IPS-18c (cell line): Measurements from ENCODE around the gene H1-8.
"Not testable (repeated sequence)": the region's sequence is repeated elsewhere in the genome, so short reads cannot be mapped to it uniquely, and the experiment has no call there.

ENCODE experiments used
- H3K4me3 ChIP-seq: 2 replicates; pipeline ENCODE4 v1.7.0; 2013; ENCODE audit warnings: low read depth, mild to moderate bottlenecking, low read length, moderate library complexity; ENCODE audit not compliant: insufficient read depth
- H3K9me3 ChIP-seq: one replicate; pipeline ENCODE4 v1.6.1; 2013; ENCODE audit warnings: mild to moderate bottlenecking, low read length, moderate library complexity; ENCODE audit not compliant: control insufficient read depth, insufficient read depth

The H1-8 gene

GRCh38 chr3:129527262-129527661 is 15.7 kb upstream of the H1-8 start:
- Histone ChIP-seq H3K9me3 (peaks cover 4% of the 10 kb centered on the region), H3K4me3 (no peak overlapping the region)

DNA sequence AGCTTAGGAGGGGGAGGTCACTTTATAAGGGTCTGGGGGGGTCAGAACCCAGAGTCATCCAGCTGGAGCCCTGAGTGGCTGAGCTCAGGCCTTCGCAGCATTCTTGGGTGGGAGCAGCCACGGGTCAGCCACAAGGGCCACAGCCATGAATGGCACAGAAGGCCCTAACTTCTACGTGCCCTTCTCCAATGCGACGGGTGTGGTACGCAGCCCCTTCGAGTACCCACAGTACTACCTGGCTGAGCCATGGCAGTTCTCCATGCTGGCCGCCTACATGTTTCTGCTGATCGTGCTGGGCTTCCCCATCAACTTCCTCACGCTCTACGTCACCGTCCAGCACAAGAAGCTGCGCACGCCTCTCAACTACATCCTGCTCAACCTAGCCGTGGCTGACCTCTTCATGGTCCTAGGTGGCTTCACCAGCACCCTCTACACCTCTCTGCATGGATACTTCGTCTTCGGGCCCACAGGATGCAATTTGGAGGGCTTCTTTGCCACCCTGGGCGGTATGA is 14.3 kb upstream of the H1-8 start, which contains the start of gene RHO:
RHO (plus strand) TSS at position 51 of the 512 bp plus-strand sequence; CDS start at position 146, 95 bp downstream.
- Histone ChIP-seq H3K9me3 (peaks cover 4% of the 10 kb centered on the region), H3K4me3 (no peak within 1 kb of the TSS)

DNA sequence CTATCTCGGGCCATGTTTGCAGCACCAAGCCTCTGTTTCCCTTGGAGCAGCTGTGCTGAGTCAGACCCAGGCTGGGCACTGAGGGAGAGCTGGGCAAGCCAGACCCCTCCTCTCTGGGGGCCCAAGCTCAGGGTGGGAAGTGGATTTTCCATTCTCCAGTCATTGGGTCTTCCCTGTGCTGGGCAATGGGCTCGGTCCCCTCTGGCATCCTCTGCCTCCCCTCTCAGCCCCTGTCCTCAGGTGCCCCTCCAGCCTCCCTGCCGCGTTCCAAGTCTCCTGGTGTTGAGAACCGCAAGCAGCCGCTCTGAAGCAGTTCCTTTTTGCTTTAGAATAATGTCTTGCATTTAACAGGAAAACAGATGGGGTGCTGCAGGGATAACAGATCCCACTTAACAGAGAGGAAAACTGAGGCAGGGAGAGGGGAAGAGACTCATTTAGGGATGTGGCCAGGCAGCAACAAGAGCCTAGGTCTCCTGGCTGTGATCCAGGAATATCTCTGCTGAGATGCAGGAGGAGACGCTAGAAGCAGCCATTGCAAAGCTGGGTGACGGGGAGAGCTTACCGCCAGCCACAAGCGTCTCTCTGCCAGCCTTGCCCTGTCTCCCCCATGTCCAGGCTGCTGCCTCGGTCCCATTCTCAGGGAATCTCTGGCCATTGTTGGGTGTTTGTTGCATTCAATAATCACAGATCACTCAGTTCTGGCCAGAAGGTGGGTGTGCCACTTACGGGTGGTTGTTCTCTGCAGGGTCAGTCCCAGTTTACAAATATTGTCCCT is 13.4 kb upstream of the H1-8 start:
- Histone ChIP-seq H3K9me3 (no peaks in the 10 kb centered on the region), H3K4me3 (0 out of 2 replicates have a peak overlapping the region, but pooled peaks have one; percentile 3)

- H3K4me3 ChIP-seq = 0 out of 2 replicates have a peak overlapping the region, but pooled peaks have one; percentile 3
These were observed 12.7 kb upstream of the H1-8 start for GRCh38 chr3:129530251-129530791.

GRCh38 chr3:129530821-129531220 is 12.2 kb upstream of the H1-8 start:
- Histone ChIP-seq H3K9me3 (no peaks in the 10 kb centered on the region), H3K4me3 (no peak overlapping the region)

More at GRCh38 chr3:129530251-129530791, 12.7 kb upstream of the H1-8 start:
- H3K9me3 ChIP-seq = no peaks in the 10 kb centered on the region

DNA sequence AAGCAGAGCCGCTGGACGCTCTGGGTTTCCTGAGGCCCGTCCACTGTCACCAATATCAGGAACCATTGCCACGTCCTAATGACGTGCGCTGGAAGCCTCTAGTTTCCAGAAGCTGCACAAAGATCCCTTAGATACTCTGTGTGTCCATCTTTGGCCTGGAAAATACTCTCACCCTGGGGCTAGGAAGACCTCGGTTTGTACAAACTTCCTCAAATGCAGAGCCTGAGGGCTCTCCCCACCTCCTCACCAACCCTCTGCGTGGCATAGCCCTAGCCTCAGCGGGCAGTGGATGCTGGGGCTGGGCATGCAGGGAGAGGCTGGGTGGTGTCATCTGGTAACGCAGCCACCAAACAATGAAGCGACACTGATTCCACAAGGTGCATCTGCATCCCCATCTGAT is 11.3 kb upstream of the H1-8 start:
- Histone ChIP-seq H3K9me3 (no peaks in the 10 kb centered on the region), H3K4me3 (no peak overlapping the region)

DNA sequence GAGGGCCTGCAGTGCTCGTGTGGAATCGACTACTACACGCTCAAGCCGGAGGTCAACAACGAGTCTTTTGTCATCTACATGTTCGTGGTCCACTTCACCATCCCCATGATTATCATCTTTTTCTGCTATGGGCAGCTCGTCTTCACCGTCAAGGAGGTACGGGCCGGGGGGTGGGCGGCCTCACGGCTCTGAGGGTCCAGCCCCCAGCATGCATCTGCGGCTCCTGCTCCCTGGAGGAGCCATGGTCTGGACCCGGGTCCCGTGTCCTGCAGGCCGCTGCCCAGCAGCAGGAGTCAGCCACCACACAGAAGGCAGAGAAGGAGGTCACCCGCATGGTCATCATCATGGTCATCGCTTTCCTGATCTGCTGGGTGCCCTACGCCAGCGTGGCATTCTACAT is 10.7 kb upstream of the H1-8 start:
- Histone ChIP-seq H3K4me3 (no peak overlapping the region), H3K9me3 (no peaks in the 10 kb centered on the region)

GRCh38 chr3:129533406-129533805 is 9.6 kb upstream of the H1-8 start:
- no peak overlapping the region for H3K4me3 ChIP-seq
- no peaks in the 10 kb centered on the region for H3K9me3 ChIP-seq

- H3K4me3 ChIP-seq = no peak overlapping the region
- no peaks in the 10 kb centered on the region for H3K9me3 ChIP-seq
These were observed 8.4 kb upstream of the H1-8 start for GRCh38 chr3:129534428-129535027.

DNA sequence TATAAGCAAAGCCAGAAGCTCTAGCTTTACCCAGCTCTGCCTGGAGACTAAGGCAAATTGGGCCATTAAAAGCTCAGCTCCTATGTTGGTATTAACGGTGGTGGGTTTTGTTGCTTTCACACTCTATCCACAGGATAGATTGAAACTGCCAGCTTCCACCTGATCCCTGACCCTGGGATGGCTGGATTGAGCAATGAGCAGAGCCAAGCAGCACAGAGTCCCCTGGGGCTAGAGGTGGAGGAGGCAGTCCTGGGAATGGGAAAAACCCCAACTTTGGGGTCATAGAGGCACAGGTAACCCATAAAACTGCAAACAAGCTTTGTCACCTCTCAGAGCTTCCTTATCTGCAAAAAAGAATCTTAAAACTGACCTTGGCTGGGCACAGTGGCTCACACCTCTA is 7.9 kb upstream of the H1-8 start:
- Histone ChIP-seq H3K9me3 (no peaks in the 10 kb centered on the region), H3K4me3 (no peak overlapping the region)

GRCh38 chr3:129536374-129536667 is 6.7 kb upstream of the H1-8 start:
- Histone ChIP-seq H3K4me3 (no peak overlapping the region), H3K9me3 (no peaks in the 10 kb centered on the region)

DNA sequence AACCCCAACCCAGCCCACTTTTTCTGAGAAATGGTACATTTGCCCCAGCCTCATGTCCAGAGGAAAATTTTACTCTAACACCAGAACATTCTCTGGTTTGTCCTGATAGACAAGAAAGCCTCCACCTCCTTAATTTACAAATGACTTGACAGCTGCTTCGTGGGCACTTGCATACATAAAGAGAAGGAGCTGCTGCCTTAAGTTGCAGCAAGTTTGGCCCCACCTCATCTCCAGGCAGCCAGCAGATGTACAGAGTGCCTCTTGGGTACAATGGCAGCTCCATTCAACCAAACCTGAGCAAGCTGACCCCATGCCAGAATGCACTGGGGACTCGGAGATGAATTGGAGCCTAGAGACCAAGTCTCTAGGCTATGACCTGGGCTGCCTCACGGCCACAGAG is 6.2 kb upstream of the H1-8 start:
- H3K4me3 ChIP-seq = no peak overlapping the region
- no peaks in the 10 kb centered on the region for H3K9me3 ChIP-seq

- no peak overlapping the region for H3K4me3 ChIP-seq
- no peaks in the 10 kb centered on the region for H3K9me3 ChIP-seq
These were observed 3.8 kb upstream of the H1-8 start for GRCh38 chr3:129539206-129539605.

DNA sequence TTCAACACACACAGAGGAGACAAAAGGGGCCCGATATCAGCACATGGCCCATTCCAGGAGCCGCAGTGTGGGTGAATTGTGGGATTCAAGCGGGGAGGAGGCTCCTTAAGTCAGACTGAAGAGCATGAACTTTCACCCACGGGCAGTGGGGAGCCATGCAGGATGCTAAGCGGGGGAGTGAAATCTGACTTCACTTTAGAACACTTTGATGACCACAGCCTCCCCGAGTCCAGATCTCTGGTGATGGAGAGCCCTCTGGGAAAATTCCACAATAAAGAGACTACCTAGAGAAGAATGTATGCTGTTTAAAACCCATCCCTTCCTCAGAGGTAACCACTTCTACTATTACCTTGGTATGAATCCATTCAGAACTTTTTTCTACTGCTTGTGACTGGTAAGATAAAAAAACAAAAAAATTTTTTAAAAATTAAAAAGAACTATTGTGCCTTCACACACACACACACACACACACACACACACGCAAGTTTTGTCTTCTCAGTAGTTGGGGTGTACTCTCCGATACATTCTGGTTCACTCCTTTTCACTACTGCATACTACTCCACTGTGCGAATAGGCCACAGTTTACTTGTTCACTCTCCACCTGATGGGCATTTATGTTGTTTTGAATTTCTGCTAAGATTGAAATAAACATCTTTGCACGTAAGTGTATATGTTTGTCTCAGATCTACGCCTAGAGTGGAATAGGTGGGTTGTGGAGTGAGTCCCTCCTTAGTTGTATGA is 2.0 kb upstream of the H1-8 start:
- H3K9me3 ChIP-seq = no peaks in the 10 kb centered on the region
- H3K4me3 ChIP-seq = no peak overlapping the region

- Histone ChIP-seq H3K9me3 (peaks cover 2% of the 10 kb centered on the region), H3K4me3 (no peak overlapping the region)
These were observed 228 bp upstream of the H1-8 start for GRCh38 chr3:129542747-129543146.

DNA sequence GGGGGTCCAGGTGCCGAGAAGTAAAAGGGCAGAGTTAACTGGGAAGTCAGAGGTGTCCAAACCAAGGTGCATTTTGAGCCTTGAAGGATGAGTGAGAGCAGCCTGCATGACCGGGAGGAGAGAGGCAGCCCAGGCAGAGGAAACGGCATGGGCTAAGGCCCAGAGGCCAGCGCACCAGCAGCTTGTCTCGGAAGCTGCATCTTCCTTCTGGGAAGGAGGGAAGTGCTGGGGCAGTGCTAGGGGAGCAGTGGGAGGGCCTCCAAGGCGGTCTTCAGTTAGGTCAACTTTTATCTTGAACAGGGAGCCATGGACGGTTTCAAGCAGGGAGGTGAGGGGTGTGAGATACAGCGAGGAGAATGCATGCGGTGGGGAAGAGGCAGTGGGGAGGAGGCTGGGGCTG is 1.0 kb downstream of the H1-8 start:
- Histone ChIP-seq H3K4me3 (no peak overlapping the region), H3K9me3 (peaks cover 2% of the 10 kb centered on the region)

GRCh38 chr3:129545951-129546350 is 3.0 kb downstream of the H1-8 start:
- H3K4me3 ChIP-seq, H3K9me3 ChIP-seq: not testable (repeated sequence)

- peaks cover 2% of the 10 kb centered on the region for H3K9me3 ChIP-seq
These were observed 4.3 kb downstream of the H1-8 start for GRCh38 chr3:129547241-129547640.

More at GRCh38 chr3:129547241-129547640, 4.3 kb downstream of the H1-8 start:
- H3K4me3 ChIP-seq = no peak overlapping the region
